ENCODE measurements around the gene ULK4.

Gene ULK4

GRCh38 chr3:41304593-41304992, 657.3 kb downstream of the ULK4 start:
- H3K9me3 ChIP-seq (replicated peaks; ENCODE audit: low read length): no peaks in the 10 kb centered on the region
- H3K4me3 ChIP-seq (ENCODE audit: low read length): no peak overlapping the region
- H3K9ac ChIP-seq (ENCODE audit: low read depth, low read length): no peak overlapping the region
- peak overlapping the region; percentile 39 for H3K4me2 ChIP-seq (ENCODE audit: low read length)
- H3K36me3 ChIP-seq (ENCODE audit: insufficient read depth, low read length): no peaks in the 10 kb centered on the region
- no peaks in the 10 kb centered on the region for H3K27me3 ChIP-seq (ENCODE audit: control insufficient read depth, insufficient read depth, low read length)
- H3K4me1 ChIP-seq (ENCODE audit: control insufficient read depth, insufficient read depth, low read length): peaks cover 11% of the 10 kb centered on the region

DNA sequence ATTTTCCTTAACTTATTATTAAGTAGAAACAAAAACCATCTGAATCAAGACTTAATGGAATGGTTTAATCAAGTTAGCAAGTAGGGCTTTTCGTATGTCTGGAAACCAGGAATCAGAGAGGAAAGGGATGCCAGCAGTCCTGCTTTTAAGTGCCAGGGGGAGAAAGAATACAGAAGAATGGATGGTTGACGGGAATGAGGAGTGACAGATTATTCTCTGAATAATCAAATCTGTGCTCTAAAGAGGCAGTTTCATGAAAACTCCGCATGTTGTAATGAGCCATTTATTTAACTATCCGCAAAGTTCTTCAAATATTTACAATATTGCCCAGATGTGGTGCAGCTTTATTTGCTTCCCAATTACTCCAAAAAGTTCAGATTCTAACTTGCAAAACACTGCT, 659.6 kb downstream of the ULK4 start:
- Histone ChIP-seq H3K9me3 (replicated peaks; ENCODE audit: low read length) (no peaks in the 10 kb centered on the region), H3K9ac (ENCODE audit: low read depth, low read length) (no peak overlapping the region), H3K4me3 (ENCODE audit: low read length) (no peak overlapping the region), H3K4me2 (ENCODE audit: low read length) (no peak overlapping the region), H3K36me3 (ENCODE audit: insufficient read depth, low read length) (no peaks in the 10 kb centered on the region), H3K27me3 (ENCODE audit: control insufficient read depth, insufficient read depth, low read length) (no peaks in the 10 kb centered on the region), H3K4me1 (ENCODE audit: control insufficient read depth, insufficient read depth, low read length) (peaks cover 11% of the 10 kb centered on the region)

DNA sequence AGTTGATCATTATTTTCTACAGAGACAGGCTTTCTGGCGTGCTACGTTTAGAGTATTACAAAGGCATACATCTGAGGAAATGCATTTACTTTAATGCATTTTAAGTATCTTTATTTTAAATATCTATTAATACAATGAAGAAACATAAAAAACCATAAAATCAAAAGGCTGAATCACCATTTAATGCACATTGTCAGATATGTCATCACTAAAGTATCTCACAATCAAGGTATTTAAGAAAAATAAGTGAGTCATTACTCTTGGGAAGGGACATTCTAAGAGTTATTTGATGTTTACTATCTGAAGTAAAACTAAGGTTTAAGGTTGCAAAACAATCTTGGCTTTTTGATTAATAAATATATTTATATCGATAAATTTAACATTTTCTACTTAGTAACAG, 660.4 kb downstream of the ULK4 start:
- Histone ChIP-seq H3K9me3 (replicated peaks; ENCODE audit: low read length) (no peaks in the 10 kb centered on the region), H3K4me1 (ENCODE audit: control insufficient read depth, insufficient read depth, low read length) (peaks cover 11% of the 10 kb centered on the region), H3K9ac (ENCODE audit: low read depth, low read length) (no peak overlapping the region), H3K4me2 (ENCODE audit: low read length) (no peak overlapping the region), H3K27me3 (ENCODE audit: control insufficient read depth, insufficient read depth, low read length) (no peaks in the 10 kb centered on the region), H3K36me3 (ENCODE audit: insufficient read depth, low read length) (no peaks in the 10 kb centered on the region), H3K4me3 (ENCODE audit: low read length) (no peak overlapping the region)

DNA sequence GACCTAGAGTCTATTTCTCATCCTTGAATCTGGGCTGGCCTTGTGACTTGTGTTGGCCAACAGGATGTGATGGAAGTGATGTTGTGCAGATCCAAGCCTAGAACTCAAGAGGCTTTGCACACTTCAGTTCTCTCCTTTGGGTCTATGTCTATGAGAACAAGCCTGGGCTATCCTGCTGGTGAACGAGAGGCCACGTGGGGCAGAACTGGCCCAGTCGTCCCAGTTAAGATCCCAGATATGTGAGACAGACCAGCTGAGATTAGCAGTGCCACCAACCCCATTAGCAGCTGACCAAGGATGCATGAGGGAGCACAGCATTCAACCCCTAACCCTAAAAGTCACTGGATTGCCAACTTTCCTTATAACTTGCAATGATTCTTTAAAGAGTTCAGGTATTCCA, 662.9 kb downstream of the ULK4 start:
- Histone ChIP-seq H3K4me2 (ENCODE audit: low read length) (no peak overlapping the region), H3K27me3 (ENCODE audit: control insufficient read depth, insufficient read depth, low read length) (no peaks in the 10 kb centered on the region), H3K9me3 (replicated peaks; ENCODE audit: low read length) (no peaks in the 10 kb centered on the region), H3K9ac (ENCODE audit: low read depth, low read length) (no peak overlapping the region), H3K4me3 (ENCODE audit: low read length) (no peak overlapping the region), H3K4me1 (ENCODE audit: control insufficient read depth, insufficient read depth, low read length) (peaks cover 3% of the 10 kb centered on the region), H3K36me3 (ENCODE audit: insufficient read depth, low read length) (no peaks in the 10 kb centered on the region)

- Histone ChIP-seq H3K4me2 (ENCODE audit: low read length) (no peak overlapping the region), H3K9me3 (replicated peaks; ENCODE audit: low read length) (no peaks in the 10 kb centered on the region), H3K4me3 (ENCODE audit: low read length) (no peak overlapping the region), H3K36me3 (ENCODE audit: insufficient read depth, low read length) (no peaks in the 10 kb centered on the region), H3K27me3 (ENCODE audit: control insufficient read depth, insufficient read depth, low read length) (no peaks in the 10 kb centered on the region), H3K4me1 (ENCODE audit: control insufficient read depth, insufficient read depth, low read length) (peaks cover 3% of the 10 kb centered on the region), H3K9ac (ENCODE audit: low read depth, low read length) (no peak overlapping the region)
Observed at GRCh38 chr3:41297750-41298149, 664.2 kb downstream of the ULK4 start.

- Histone ChIP-seq H3K27me3 (ENCODE audit: control insufficient read depth, insufficient read depth, low read length) (no peaks in the 10 kb centered on the region), H3K4me3 (ENCODE audit: low read length) (no peak overlapping the region), H3K9ac (ENCODE audit: low read depth, low read length) (no peak overlapping the region), H3K36me3 (ENCODE audit: insufficient read depth, low read length) (no peaks in the 10 kb centered on the region), H3K9me3 (replicated peaks; ENCODE audit: low read length) (no peaks in the 10 kb centered on the region), H3K4me1 (ENCODE audit: control insufficient read depth, insufficient read depth, low read length) (peaks cover 3% of the 10 kb centered on the region), H3K4me2 (ENCODE audit: low read length) (no peak overlapping the region)
Observed at GRCh38 chr3:41296556-41296955, 665.3 kb downstream of the ULK4 start.

DNA sequence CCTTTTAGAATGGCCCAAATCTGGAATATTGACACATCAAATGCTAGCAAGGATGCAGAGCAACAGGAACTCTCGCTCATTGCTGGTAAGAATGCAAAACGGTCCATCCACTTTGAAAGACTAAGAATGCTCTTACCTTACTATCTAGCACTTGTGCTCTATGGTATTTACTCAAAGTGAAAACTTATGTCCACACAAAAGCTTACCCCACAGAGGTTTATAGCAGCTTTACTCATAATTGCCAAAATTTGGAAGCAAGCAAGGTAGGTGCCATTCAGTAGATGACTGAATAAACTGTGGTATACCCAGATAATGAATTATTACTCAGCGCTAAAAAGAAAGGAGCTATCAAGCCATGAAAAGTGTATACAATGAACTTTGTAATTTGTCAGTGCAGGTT, 666.2 kb downstream of the ULK4 start:
- Histone ChIP-seq H3K4me1 (ENCODE audit: control insufficient read depth, insufficient read depth, low read length) (no peaks in the 10 kb centered on the region), H3K9ac (ENCODE audit: low read depth, low read length) (no peak overlapping the region), H3K27me3 (ENCODE audit: control insufficient read depth, insufficient read depth, low read length) (no peaks in the 10 kb centered on the region), H3K4me3 (ENCODE audit: low read length) (no peak overlapping the region), H3K4me2 (ENCODE audit: low read length) (no peak overlapping the region), H3K36me3 (ENCODE audit: insufficient read depth, low read length) (no peaks in the 10 kb centered on the region), H3K9me3 (replicated peaks; ENCODE audit: low read length) (no peaks in the 10 kb centered on the region)

GRCh38 chr3:41293169-41293681, 668.7 kb downstream of the ULK4 start:
- Histone ChIP-seq H3K4me1 (ENCODE audit: control insufficient read depth, insufficient read depth, low read length) (no peaks in the 10 kb centered on the region), H3K9me3 (replicated peaks; ENCODE audit: low read length) (no peaks in the 10 kb centered on the region), H3K27me3 (ENCODE audit: control insufficient read depth, insufficient read depth, low read length) (no peaks in the 10 kb centered on the region), H3K4me2 (ENCODE audit: low read length) (no peak overlapping the region), H3K4me3 (ENCODE audit: low read length) (no peak overlapping the region), H3K36me3 (ENCODE audit: insufficient read depth, low read length) (no peaks in the 10 kb centered on the region), H3K9ac (ENCODE audit: low read depth, low read length) (no peak overlapping the region)

GRCh38 chr3:41290736-41291135, 671.2 kb downstream of the ULK4 start:
- H3K27me3 ChIP-seq (ENCODE audit: control insufficient read depth, insufficient read depth, low read length): no peaks in the 10 kb centered on the region
- no peak overlapping the region for H3K9ac ChIP-seq (ENCODE audit: low read depth, low read length)
- H3K9me3 ChIP-seq (replicated peaks; ENCODE audit: low read length): no peaks in the 10 kb centered on the region
- no peak overlapping the region for H3K4me2 ChIP-seq (ENCODE audit: low read length)
- H3K4me1 ChIP-seq (ENCODE audit: control insufficient read depth, insufficient read depth, low read length): no peaks in the 10 kb centered on the region
- H3K36me3 ChIP-seq (ENCODE audit: insufficient read depth, low read length): no peaks in the 10 kb centered on the region
- H3K4me3 ChIP-seq (ENCODE audit: low read length): no peak overlapping the region

DNA sequence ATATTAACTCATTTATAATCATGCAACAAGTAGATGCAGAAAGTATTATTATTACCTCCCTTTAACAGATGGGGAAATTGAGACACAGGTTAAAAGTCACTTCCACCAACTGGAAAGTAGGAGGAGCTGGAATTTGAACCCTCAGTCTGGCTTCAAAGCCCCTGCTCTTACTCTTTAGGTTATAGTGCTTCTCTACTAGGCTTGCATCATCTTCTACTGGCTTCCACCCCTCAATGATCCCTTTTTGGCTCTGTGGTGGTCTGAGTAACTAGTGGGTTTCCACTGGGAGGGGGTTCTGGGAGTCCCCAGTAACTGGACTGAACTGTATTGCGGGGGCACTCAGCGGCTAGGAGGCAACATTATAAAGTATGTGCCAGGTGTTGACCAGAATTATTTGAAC, 671.6 kb downstream of the ULK4 start:
- Histone ChIP-seq H3K9ac (ENCODE audit: low read depth, low read length) (no peak overlapping the region), H3K9me3 (replicated peaks; ENCODE audit: low read length) (no peaks in the 10 kb centered on the region), H3K4me3 (ENCODE audit: low read length) (no peak overlapping the region), H3K27me3 (ENCODE audit: control insufficient read depth, insufficient read depth, low read length) (no peaks in the 10 kb centered on the region), H3K36me3 (ENCODE audit: insufficient read depth, low read length) (no peaks in the 10 kb centered on the region), H3K4me2 (ENCODE audit: low read length) (no peak overlapping the region), H3K4me1 (ENCODE audit: control insufficient read depth, insufficient read depth, low read length) (no peaks in the 10 kb centered on the region)

DNA sequence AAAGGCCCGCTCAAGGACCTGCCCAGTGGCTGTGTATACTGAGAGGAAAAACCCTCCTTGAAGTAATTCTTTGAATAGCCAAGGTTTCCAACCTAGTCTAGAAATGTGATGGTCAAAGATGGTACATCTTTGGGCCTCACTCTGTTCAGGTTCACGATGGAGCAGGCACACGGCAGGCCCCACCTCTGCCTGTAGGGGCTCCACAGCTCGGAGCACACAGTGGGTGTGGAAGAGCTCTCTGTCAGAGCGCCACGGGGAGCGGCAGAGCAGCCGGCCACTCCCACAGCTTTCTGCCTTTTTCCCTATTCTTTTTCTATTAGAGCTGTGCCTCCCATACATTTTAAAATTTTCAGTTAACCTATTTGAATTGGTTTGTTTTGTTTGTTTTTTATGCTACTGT, 673.1 kb downstream of the ULK4 start:
- Histone ChIP-seq H3K36me3 (ENCODE audit: insufficient read depth, low read length) (no peaks in the 10 kb centered on the region), H3K9me3 (replicated peaks; ENCODE audit: low read length) (no peaks in the 10 kb centered on the region), H3K27me3 (ENCODE audit: control insufficient read depth, insufficient read depth, low read length) (no peaks in the 10 kb centered on the region), H3K4me2 (ENCODE audit: low read length) (no peak overlapping the region), H3K4me1 (ENCODE audit: control insufficient read depth, insufficient read depth, low read length) (no peaks in the 10 kb centered on the region), H3K9ac (ENCODE audit: low read depth, low read length) (no peak overlapping the region), H3K4me3 (ENCODE audit: low read length) (no peak overlapping the region)

DNA sequence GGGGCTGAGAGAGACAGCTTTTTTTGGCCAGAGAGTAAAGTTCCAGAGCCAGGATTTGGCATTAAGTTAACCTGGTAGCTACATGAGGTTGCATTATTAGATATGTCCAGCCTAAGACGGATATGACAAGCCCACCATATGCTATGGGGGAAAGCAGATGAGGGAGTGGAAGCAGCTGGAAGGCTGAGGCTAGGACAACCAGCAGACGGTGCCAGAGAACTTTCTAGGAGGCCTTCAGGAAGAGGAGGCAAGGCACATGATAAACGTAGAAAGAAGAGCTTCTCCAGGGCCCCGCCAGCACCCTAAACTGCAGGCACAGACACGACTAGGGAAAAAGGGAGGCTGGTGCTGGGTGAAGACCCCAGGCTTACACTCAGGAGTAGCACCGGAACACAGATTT, 675.6 kb downstream of the ULK4 start:
- Histone ChIP-seq H3K4me3 (ENCODE audit: low read length) (no peak overlapping the region), H3K36me3 (ENCODE audit: insufficient read depth, low read length) (no peaks in the 10 kb centered on the region), H3K4me1 (ENCODE audit: control insufficient read depth, insufficient read depth, low read length) (no peaks in the 10 kb centered on the region), H3K4me2 (ENCODE audit: low read length) (no peak overlapping the region), H3K9me3 (replicated peaks; ENCODE audit: low read length) (no peaks in the 10 kb centered on the region), H3K9ac (ENCODE audit: low read depth, low read length) (no peak overlapping the region), H3K27me3 (ENCODE audit: control insufficient read depth, insufficient read depth, low read length) (no peaks in the 10 kb centered on the region)
